Mesendoderm (in vitro differentiated cells): ENCODE data around the gene LSM14A. TPM values are rescaled to one million over a fixed set of nuclear protein-coding genes. Genes with fewer than 3 reads are reported as not detected.

Experiments
- DNase-seq: peaks from one replicate; pipeline ENCODE4 v3.0.0; 2013
- H2AK5ac ChIP-seq: 2 replicates; pipeline ENCODE4 v1.6.1; 2013; ENCODE audit warnings: low read length, inconsistent platforms
- H2BK120ac ChIP-seq: 2 replicates; pipeline ENCODE4 v1.6.1; 2013; ENCODE audit warnings: low read depth, mild to moderate bottlenecking, low read length, moderate library complexity, mixed read lengths
- H2BK15ac ChIP-seq: replicated peaks from 2 replicates; pipeline ENCODE4 v1.6.1; 2013; ENCODE audit warnings: low read depth, mild to moderate bottlenecking, moderate library complexity
- H2BK5ac ChIP-seq: 2 replicates; pipeline ENCODE4 v1.6.1; 2013; ENCODE audit warnings: low read length, inconsistent platforms
- H3K18ac ChIP-seq: 2 replicates; pipeline ENCODE4 v1.6.1; 2013; ENCODE audit warnings: mild to moderate bottlenecking, low read length, mixed read lengths
- H3K23ac ChIP-seq: one replicate; pipeline ENCODE4 v1.6.1; 2013; ENCODE audit warnings: low read length
- H3K27ac ChIP-seq: 2 replicates; pipeline ENCODE4 v1.5.1; 2013; ENCODE audit warnings: low read depth, mild to moderate bottlenecking, inconsistent platforms, low read length, moderate library complexity
- H3K27me3 ChIP-seq: 2 replicates; pipeline ENCODE4 v1.6.1; 2013; ENCODE audit warnings: low read length, control low read depth, mild to moderate bottlenecking, inconsistent platforms; ENCODE audit not compliant: insufficient read depth, poor library complexity
- H3K36me3 ChIP-seq: 2 replicates; pipeline ENCODE4 v1.6.1; 2013; ENCODE audit warnings: low read length, inconsistent platforms; ENCODE audit not compliant: control insufficient read depth, insufficient read depth
- H3K4ac ChIP-seq: one replicate; pipeline ENCODE4 v1.6.1; 2013; ENCODE audit warnings: low read depth, mild to moderate bottlenecking, low read length, moderate library complexity
- H3K4me1 ChIP-seq: 2 replicates; pipeline ENCODE4 v1.6.1; 2013; ENCODE audit warnings: low read depth, low read length, inconsistent platforms; ENCODE audit not compliant: control insufficient read depth
- H3K4me2 ChIP-seq: 2 replicates; pipeline ENCODE4 v1.6.1; 2013; ENCODE audit warnings: low read length
- H3K4me3 ChIP-seq: 2 replicates; pipeline ENCODE4 v1.5.1; 2013; ENCODE audit warnings: mild to moderate bottlenecking, low read length
- H3K56ac ChIP-seq: one replicate; pipeline ENCODE4 v1.6.1; 2013; ENCODE audit warnings: low read length
- H3K79me1 ChIP-seq: 2 replicates; pipeline ENCODE4 v1.6.1; 2013; ENCODE audit warnings: low read length, inconsistent platforms
- H3K79me2 ChIP-seq: 2 replicates; pipeline ENCODE4 v1.6.1; 2013; ENCODE audit warnings: mild to moderate bottlenecking, low read length; ENCODE audit not compliant: control insufficient read depth, insufficient read depth
- H3K9ac ChIP-seq: 2 replicates; pipeline ENCODE4 v1.6.1; 2013; ENCODE audit warnings: low read length, inconsistent platforms
- H4K5ac ChIP-seq: one replicate; pipeline ENCODE4 v1.6.1; 2013; ENCODE audit warnings: low read length
- H4K8ac ChIP-seq: one replicate; pipeline ENCODE4 v1.6.1; 2013; ENCODE audit warnings: low read depth, mild to moderate bottlenecking, control low read depth, low read length, moderate library complexity
- WGBS: extraction: QIAGEN DNeasy Blood & Tissue Kit; methylation state at CpG from one replicate; pipeline ENCODE4 v1.1.7; 2013; ENCODE audit warnings: low lambda C conversion rate, missing lambda C conversion rate; ENCODE audit not compliant: insufficient coverage; ENCODE audit errors: extremely low coverage; 5-methylcytosine and 5-hydroxymethylcytosine counted together
- polyA plus RNA-seq, 2 experiments: library from polyadenylated mRNA; stranded (reverse); fragments of 200-250 nt; gene quantifications; one replicate each; pipeline ENCODE4 v1.2.3, GENCODE V29; 2013

LSM14A gene
- polyA plus RNA-seq (2013, experiment 1 of 2): 150 TPM
- 147 TPM for polyA plus RNA-seq (2013, experiment 2 of 2)

- no CpG with 5 or more reads among the region's 83 CpGs for WGBS
Observed at GRCh38 chr19:34171877-34172660, at the start of gene LSM14A. LSM14A (plus strand) TSS chr19:34172504; CDS start chr19:34172643, 139 bp downstream.

GRCh38 chr19:34124828-34125227 lies 47.5 kb upstream of the LSM14A start:
- Histone ChIP-seq H2AK5ac (no peak overlapping the region), H3K4me2 (no peak overlapping the region), H2BK5ac (no peak overlapping the region), H3K27ac (no peak overlapping the region), H3K56ac (no peak overlapping the region), H3K79me2 (no peaks in the 10 kb centered on the region), H3K9ac (no peak overlapping the region), H3K27me3 (no peaks in the 10 kb centered on the region), H3K4ac (no peak overlapping the region), H3K4me1 (no peaks in the 10 kb centered on the region), H4K5ac (no peak overlapping the region), H3K18ac (no peak overlapping the region), H3K36me3 (no peaks in the 10 kb centered on the region), H2BK120ac (no peak overlapping the region), H3K23ac (no peak overlapping the region), H3K79me1 (no peaks in the 10 kb centered on the region), H4K8ac (no peak overlapping the region), H3K4me3 (no peak overlapping the region), H2BK15ac (no peak overlapping the region)
- no CpG with 5 or more reads among the region's 1 CpG for WGBS
- peak; percentile 54 for DNase-seq

More at GRCh38 chr19:34171877-34172660, at the start of gene LSM14A:
- H2BK120ac ChIP-seq: peak within 1 kb of the TSS; percentile 63
- H3K27me3 ChIP-seq: no peaks in the 10 kb centered on the region
- peak within 1 kb of the TSS; percentile 61 for H2AK5ac ChIP-seq
- peak within 1 kb of the TSS; percentile 84 for H3K23ac ChIP-seq
- H3K4me3 ChIP-seq: peak within 1 kb of the TSS; percentile 91
- H4K8ac ChIP-seq: peak within 1 kb of the TSS; percentile 88
- peak within 1 kb of the TSS; percentile 97 for H3K9ac ChIP-seq
- peak within 1 kb of the TSS; percentile 54 for H3K4me2 ChIP-seq
- peak within 1 kb of the TSS; percentile 63 for H4K5ac ChIP-seq
- H3K18ac ChIP-seq: peak within 1 kb of the TSS; percentile 97
- DNase-seq: peak; percentile 94
- H3K4me1 ChIP-seq: no peaks in the 10 kb centered on the region
- H3K36me3 ChIP-seq: no peaks in the 10 kb centered on the region
- H3K79me2 ChIP-seq: peaks cover 34% of the 10 kb centered on the region
- H3K4ac ChIP-seq: peak within 1 kb of the TSS; percentile 90
- no peaks in the 10 kb centered on the region for H3K79me1 ChIP-seq
- H3K56ac ChIP-seq: peak within 1 kb of the TSS; percentile 99
- no peak within 1 kb of the TSS for H2BK15ac ChIP-seq
- peak within 1 kb of the TSS; percentile 86 for H2BK5ac ChIP-seq
- H3K27ac ChIP-seq: peak within 1 kb of the TSS; percentile 98

GRCh38 chr19:34126966-34127365 lies 45.3 kb upstream of the LSM14A start:
- Histone ChIP-seq H3K79me1 (no peaks in the 10 kb centered on the region), H3K4me1 (no peaks in the 10 kb centered on the region), H3K9ac (no peak overlapping the region), H3K23ac (no peak overlapping the region), H3K4me3 (no peak overlapping the region), H3K27ac (no peak overlapping the region), H3K18ac (no peak overlapping the region), H2BK15ac (no peak overlapping the region), H3K4me2 (no peak overlapping the region), H2AK5ac (no peak overlapping the region), H3K27me3 (no peaks in the 10 kb centered on the region), H2BK5ac (no peak overlapping the region), H3K4ac (no peak overlapping the region), H4K8ac (no peak overlapping the region), H3K56ac (no peak overlapping the region), H4K5ac (no peak overlapping the region), H3K79me2 (no peaks in the 10 kb centered on the region), H3K36me3 (no peaks in the 10 kb centered on the region), H2BK120ac (no peak overlapping the region)
- WGBS: no CpG with 5 or more reads among the region's 8 CpGs
- DNase-seq: no peak

GRCh38 chr19:34127684-34128189 lies 44.6 kb upstream of the LSM14A start:
- Histone ChIP-seq H3K27ac (no peak overlapping the region), H2AK5ac (no peak overlapping the region), H3K4me2 (no peak overlapping the region), H2BK120ac (no peak overlapping the region), H3K23ac (no peak overlapping the region), H3K4ac (no peak overlapping the region), H2BK15ac (no peak overlapping the region), H3K56ac (no peak overlapping the region), H2BK5ac (no peak overlapping the region), H3K36me3 (no peaks in the 10 kb centered on the region), H3K79me2 (no peaks in the 10 kb centered on the region), H3K9ac (no peak overlapping the region), H3K18ac (no peak overlapping the region), H4K5ac (no peak overlapping the region), H3K79me1 (no peaks in the 10 kb centered on the region), H3K4me1 (no peaks in the 10 kb centered on the region), H3K27me3 (no peaks in the 10 kb centered on the region), H4K8ac (no peak overlapping the region), H3K4me3 (no peak overlapping the region)
- WGBS: no CpG with 5 or more reads among the region's 6 CpGs
- no peak for DNase-seq

GRCh38 chr19:34128558-34129250 lies 43.6 kb upstream of the LSM14A start:
- H2BK5ac ChIP-seq: no peak overlapping the region
- no peak overlapping the region for H3K9ac ChIP-seq
- no peak for DNase-seq
- no peak overlapping the region for H4K5ac ChIP-seq
- no peak overlapping the region for H3K56ac ChIP-seq
- no peak overlapping the region for H4K8ac ChIP-seq
- H3K18ac ChIP-seq: no peak overlapping the region
- H3K4ac ChIP-seq: no peak overlapping the region
- no peak overlapping the region for H2BK15ac ChIP-seq
- H2AK5ac ChIP-seq: no peak overlapping the region
- no peak overlapping the region for H3K23ac ChIP-seq
- H3K4me1 ChIP-seq: no peaks in the 10 kb centered on the region
- no peak overlapping the region for H3K4me3 ChIP-seq
- no CpG with 5 or more reads among the region's 6 CpGs for WGBS
- H3K79me2 ChIP-seq: no peaks in the 10 kb centered on the region
- H3K4me2 ChIP-seq: no peak overlapping the region
- H3K36me3 ChIP-seq: no peaks in the 10 kb centered on the region
- no peaks in the 10 kb centered on the region for H3K27me3 ChIP-seq
- no peak overlapping the region for H3K27ac ChIP-seq
- no peak overlapping the region for H2BK120ac ChIP-seq
- no peaks in the 10 kb centered on the region for H3K79me1 ChIP-seq
